GM18517 (cell line): ENCODE results near the gene BBOF1.
A peak's percentile ranks its signal among the peaks of the same experiment; 100 is the strongest.
"Not testable (repeated sequence)": the region's sequence is repeated elsewhere in the genome, so short reads cannot be mapped to it uniquely, and the experiment has no call there.

Source experiments
- ATAC-seq: cut with Tn5 transposase; IDR thresholded peaks from one replicate; pipeline ENCODE4 v1.9.1; 2021; ENCODE audit warnings: mild to moderate bottlenecking, moderate library complexity; ENCODE audit not compliant: unreplicated experiment

The BBOF1 gene, protein sequence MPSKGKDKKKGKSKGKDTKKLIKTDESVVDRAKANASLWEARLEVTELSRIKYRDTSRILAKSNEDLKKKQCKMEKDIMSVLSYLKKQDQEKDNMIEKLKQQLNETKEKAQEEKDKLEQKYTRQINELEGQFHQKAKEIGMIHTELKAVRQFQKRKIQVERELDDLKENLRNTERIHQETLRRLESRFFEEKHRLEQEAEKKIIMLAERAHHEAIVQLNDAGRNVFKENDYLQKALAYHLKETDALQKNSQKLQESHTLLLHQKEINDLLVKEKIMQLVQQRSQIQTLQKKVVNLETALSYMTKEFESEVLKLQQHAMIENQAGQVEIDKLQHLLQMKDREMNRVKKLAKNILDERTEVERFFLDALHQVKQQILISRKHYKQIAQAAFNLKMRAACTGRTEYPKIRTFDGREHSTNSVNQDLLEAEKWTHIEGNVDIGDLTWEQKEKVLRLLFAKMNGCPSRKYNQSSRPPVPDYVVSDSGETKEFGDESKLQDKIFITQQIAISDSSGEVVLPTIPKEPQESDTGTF

DNA sequence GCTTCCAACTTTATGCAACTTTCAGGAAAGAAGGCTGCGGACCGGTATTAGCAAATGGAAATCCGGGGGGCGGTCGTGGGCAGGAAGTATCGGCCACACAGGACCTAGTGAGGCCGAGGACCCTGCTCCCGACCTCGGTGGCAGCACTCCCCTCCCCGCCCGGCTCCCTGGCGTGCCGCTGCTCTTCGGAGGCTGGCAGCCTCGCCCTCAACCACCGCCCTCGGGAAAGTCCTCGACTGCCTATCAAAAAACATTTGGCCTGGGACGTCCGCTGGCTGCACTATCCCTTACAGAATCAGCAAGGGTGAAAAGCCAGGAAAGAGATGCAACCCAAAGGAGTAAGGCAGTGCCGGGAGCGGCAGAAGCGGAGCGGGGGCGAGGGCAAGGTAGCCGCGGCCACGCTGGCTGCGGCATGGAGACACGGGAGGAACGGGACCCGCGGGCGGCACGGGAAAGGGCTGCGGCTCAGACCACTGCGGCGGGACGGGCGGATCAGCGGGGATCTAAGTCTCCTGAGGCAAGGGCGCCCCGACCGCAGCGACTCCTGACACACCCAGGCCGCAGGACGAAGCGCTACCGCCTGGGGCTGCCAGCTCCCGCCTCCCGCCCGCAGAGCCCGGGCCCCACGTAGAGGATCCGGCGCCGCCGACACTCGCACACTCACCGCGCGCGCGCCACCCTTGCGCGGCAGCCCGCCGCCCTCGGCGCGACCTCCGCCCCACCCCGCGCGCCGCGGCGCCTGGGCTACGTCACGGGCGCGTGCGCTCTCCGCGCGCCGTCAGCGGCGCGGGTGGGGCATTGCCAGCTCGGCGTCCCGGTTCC is at the start of gene BBOF1, which contains the start of gene ENTPD5:
BBOF1 (plus strand) TSS at position 764 of the 822 bp plus-strand sequence. CDS start 130 bp downstream, outside the sequence.
ENTPD5 (minus strand) TSS at position 703 of the 822 bp plus-strand sequence. CDS start 31,186 bp downstream, outside the sequence.
- peak; percentile 78 for ATAC-seq

DNA sequence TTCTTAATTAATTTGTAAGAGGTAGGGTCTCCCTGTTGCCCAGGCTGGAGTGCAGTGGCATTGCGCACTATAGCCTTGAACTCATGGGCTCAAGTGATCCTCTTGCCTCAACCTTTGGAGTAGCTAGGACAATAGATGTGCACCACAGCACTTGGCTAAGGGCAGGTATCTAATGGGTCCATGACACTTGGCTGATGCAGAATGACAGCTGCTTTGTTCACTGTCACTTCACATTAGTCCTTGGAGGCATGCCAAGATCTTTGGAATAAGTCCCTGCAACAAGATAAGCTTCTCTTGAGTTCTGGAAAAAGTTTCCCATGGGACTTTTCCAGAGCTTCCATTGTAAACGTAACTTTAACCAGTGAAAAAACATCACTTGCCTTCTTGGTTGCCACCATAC is 45.7 kb upstream of the BBOF1 start:
- no peak for ATAC-seq

GRCh38 chr14:73976125-73976524 is 43.0 kb upstream of the BBOF1 start:
- no peak for ATAC-seq

- ATAC-seq, result no peak
Measured at GRCh38 chr14:73977896-73978295, 41.3 kb upstream of the BBOF1 start.

GRCh38 chr14:73988065-73988464 is 31.1 kb upstream of the BBOF1 start:
- ATAC-seq, result no peak

DNA sequence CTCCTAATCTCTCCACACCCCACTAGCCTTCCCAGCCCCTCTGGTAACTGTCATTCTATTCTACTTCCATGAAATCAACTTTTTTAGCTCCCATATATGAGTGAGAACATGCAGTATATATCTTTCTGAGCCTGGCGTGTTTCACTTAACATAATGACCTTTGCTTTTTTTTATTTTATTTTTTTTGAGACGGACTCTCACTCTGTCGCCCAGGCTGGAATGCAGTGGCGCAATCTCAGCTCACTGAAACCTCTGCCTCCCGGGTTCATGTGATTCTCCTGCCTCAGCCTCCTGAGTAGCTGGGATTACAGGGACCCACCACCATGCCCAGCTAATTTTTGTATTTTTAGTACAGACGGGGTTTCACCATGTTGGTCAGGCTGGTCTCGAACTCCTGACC is 30.5 kb upstream of the BBOF1 start:
- not testable (repeated sequence) for ATAC-seq

GRCh38 chr14:73991092-73991491 is 28.1 kb upstream of the BBOF1 start:
- ATAC-seq, result no peak

DNA sequence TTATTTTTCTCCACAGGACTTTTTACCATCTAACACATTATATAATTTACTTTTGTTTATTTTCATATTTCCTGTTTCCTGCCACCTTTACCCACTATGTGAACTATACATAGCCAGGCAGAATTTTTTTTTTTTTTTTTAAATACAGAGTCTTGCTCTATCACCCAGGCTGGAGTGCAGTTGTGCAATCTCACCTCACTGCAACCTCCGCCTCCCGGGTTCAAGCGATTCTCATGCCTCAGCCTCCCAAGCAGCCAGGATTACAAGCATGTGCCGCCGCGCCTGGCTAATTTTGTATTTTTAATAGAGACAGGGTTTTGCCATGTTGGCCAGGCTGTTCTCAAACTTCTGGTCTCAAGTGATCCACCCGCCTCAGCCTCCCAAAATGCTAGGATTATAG is 24.2 kb upstream of the BBOF1 start:
- ATAC-seq, result not testable (repeated sequence)

DNA sequence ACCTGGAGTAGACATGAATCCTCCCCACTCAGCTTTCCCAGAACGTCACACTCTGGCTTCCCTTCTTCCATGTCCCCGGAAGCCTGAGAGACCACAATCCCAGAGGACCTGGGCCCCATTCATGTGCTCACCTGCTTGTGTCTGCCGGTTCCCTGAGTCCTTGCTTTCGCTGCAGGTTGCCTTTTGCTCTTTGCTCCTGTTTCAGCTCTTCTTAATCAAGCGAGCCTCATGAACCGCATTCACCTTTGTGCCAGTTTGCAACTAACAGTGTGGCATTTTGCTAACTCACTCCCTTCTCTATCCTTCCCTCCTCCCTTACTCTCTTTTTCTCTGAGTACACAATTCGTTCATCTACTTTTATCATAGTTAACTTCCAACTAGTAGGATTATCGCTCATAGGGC is 23.2 kb upstream of the BBOF1 start:
- no peak for ATAC-seq

DNA sequence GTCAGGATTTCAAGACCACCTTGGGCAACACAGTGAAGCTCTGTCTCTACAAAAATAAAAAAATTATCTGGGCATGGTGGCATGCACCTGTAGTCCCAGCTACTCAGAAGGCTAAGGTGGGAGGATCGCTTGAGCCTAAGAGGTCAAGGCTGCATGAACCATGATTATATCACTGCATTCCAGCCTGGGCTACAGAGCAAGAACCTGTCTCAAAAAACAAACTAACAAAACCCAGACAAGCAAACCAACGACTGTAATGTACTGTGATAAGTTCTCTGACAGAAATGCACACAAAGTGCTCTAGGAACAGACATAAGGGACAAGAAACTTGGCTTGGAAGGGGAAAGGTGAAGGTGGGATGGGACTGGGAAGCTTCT is 22.4 kb upstream of the BBOF1 start:
- ATAC-seq, result no peak

DNA sequence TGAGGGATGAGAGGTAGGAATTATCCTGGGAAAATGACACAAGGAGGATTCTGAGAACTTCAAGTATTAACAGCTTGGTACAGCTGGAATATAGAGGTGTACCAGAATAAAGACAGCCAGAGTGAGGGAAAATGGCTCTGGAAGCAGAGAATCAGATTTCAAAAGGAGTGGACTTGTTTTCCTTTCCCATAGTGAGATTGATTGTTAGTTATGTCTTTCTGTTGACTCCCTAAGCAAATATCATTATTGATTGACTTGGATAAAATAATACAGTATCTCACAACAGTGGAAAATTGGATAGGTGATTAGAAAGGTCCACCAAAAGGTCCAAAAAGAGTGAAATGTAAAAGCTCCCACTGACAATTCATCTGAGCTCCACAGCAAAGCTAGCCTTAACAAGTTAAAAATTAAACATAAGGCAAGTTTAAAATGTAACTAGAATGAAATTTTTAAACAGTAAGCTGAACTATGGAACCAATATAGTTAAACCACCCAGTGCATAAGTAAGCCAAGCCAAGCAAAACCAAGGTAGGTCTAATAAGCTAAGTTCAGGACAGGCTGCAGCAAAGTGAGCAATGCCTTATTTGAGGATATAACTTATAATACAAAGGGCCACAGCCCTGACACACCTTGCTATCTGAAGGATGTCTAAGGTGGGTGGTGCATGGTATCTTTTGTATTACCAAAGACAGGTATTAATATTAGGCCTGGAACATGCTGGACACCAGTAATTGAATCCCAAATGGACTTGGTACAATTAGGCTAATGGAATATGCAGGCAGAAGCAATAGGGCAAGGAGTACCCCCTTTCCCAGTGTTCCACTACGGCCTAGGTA is 21.8 kb upstream of the BBOF1 start:
- ATAC-seq, result no peak

DNA sequence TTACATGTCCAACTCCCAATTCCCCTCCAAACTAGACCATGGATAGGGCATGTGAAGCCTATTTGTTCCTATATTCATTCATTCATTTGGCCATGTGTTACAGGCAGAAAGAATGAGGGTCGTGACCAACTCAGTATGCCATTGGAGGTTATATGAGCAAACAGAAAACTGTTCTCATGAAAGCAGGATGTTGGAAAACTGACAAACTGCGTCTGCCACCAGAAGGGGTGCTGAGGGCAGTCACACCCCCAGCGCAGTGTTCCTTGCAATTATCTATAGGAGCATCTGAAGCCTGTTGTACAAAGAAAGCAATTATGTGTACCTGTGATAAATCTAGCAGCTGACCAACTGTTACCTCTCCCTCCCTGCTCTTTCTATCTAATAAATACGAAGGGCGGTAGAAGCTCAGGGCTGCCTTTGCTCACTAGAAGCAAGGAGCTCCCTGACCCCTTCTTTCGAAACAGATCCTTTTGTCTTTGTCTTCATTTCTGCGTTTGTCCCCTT is 21.2 kb upstream of the BBOF1 start:
- ATAC-seq, result no peak

GRCh38 chr14:73998726-73999125 is 20.4 kb upstream of the BBOF1 start:
- ATAC-seq, result no peak

DNA sequence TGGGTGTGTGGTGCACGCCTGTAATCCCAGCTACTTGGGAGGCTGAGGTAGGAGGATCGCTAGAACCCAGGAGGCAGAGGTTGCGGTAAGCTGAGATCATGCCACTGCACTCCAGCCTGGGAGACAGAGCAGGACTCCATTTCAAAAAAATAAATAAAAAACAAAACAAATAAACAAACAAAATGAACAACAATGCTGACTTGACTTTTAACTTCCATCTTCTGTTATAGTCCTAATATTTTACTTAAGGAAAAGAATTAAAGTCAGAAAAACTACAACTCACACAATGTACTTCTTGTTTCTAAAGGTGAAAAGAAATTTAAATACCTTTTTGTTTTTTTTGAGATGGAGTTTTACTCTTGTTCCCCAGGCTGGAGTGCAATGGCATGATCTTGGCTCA is 13.5 kb upstream of the BBOF1 start:
- not testable (repeated sequence) for ATAC-seq

- ATAC-seq, result no peak
Measured at GRCh38 chr14:74008843-74009499, 10.2 kb upstream of the BBOF1 start.

DNA sequence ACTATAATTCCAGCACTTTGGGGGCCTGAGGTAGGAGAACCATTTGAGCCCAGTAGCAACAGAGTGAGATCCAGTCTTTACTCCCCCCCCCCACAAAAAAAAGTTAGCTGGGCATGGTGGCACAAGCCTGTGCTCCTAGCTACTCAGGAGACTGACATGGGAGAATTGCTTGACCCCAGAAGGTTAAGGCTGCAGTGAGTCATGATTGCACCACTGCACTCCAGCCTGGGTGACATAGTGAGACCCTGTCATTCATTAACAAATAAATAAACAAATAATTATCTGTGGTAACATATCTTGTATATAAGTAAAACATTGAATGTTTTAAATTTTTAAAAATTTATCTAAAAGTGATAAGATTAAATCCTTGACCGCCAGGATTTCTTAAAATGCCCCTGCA is 4.8 kb upstream of the BBOF1 start:
- no peak for ATAC-seq

DNA sequence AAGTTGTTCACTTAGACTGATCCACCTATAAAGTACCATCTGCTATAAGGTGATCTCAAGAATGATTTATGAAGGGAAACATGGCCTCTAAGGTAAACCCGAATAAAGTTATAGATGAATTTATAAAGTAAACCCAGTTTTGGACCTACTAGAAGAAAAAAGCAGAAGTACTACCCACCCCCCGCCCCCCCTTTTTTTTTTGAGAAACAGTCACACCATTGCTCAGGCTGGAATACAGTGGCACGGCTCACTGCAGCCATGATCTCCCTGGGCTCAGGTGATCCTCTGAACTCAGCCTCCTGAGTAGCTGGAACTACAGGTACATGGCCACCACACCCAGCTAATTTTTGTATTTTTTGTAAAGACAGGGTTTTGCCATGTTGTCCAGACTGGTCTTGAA is 4.0 kb upstream of the BBOF1 start:
- no peak for ATAC-seq

DNA sequence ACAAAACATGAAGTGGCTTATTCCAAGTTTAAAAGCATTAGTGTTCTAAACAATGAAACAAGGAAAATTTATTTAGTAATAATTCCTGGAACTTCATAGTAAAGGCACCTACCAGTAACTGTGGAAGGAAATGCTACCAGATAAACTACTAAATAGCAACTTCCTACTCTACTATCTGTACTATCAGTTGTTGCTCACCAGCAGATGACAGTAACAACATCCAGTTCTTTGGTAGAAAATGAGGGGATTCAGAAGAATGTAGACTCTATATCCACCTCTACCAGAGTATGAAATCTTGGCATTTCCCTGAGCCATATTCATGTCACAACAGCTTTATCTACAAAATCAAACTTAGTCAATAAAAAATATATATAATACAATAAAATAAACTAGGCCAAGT is 3.2 kb upstream of the BBOF1 start:
- no peak for ATAC-seq

- peak; percentile 2 for ATAC-seq
Measured at GRCh38 chr14:74018174-74018585, 969 bp upstream of the BBOF1 start.
